Inflammatory macrophage treated with lipopolysaccharide for 1 hour (primary cell): ENCODE data around the gene MROH2A.

Experiments
- DNase-seq, 2 donors: peaks; one replicate each; pipeline ENCODE4 v3.0.0-alpha.2; 2020 to 2022

MROH2A gene

DNA sequence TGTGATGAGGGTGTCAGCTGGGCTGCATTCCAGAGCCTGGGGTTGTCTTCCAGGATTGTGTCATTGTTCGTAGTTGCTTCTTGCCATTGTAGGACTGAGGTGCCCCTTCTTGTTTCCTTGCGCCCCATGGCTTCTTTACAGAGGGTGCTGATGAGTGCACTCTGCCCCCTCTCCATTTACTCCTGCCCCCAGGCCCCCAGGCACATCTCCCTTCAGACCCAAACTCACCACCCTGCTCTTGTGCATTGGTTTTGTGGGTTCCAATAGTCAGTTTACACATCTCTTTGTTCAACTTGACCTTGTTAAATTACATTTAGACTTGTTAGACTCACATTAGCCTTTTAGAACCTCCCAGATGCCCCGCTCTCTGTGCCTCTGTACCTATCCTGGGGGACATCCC is 43.1 kb downstream of the MROH2A start:
- DNase-seq = no peak

DNA sequence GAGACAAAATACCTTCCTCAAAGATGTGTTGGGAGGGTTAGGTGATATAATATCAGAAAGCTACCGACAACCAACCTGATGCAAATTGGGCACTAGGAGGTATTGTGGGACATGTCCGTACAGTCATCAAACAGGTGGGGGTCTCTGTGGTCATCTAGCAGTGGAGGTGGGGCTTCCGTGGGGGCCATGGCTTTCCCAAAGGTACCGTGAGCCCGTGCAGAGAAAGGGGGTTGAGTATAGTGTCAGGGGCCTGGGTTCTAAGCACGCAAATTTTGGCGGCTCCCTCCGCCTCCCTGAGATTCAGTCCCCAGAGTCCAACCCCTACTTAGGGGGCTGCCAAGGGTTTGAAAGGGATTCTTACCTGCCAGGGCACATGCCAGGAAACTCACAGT is 43.6 kb downstream of the MROH2A start:
- no peak for DNase-seq

DNA sequence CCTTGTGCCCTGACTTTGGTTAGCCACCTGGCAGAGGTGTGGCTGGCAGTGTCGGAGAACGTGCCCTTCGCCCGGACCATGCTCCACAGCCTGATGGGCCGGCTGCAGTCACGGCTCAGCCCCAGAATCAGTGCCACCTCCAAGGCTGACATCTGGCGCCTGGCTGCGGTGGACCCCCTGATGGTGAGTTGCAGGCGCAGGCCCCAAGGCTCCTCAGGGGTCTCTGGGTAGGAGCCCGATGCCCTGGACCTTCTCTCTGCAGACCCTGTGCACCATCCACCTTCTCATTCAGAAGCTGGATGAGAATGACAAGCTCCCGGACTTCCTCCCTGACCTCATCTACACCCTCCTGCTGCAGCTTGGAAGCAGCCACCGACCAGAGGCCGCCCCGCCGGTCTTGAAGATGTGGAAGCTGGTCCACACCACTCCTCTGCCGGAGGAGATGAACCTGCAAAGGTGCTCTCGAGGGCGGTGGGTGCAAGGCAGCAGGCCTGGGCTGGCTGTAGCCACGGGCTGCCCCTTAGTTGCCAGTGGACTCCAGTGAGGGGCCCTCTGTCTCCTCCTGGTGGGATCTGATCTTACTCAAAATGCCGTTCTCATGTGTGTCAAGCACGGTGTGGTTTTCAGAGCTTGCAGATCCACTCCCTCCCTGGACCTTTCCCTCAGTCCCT is 44.1 kb downstream of the MROH2A start:
- no peak for DNase-seq

DNA sequence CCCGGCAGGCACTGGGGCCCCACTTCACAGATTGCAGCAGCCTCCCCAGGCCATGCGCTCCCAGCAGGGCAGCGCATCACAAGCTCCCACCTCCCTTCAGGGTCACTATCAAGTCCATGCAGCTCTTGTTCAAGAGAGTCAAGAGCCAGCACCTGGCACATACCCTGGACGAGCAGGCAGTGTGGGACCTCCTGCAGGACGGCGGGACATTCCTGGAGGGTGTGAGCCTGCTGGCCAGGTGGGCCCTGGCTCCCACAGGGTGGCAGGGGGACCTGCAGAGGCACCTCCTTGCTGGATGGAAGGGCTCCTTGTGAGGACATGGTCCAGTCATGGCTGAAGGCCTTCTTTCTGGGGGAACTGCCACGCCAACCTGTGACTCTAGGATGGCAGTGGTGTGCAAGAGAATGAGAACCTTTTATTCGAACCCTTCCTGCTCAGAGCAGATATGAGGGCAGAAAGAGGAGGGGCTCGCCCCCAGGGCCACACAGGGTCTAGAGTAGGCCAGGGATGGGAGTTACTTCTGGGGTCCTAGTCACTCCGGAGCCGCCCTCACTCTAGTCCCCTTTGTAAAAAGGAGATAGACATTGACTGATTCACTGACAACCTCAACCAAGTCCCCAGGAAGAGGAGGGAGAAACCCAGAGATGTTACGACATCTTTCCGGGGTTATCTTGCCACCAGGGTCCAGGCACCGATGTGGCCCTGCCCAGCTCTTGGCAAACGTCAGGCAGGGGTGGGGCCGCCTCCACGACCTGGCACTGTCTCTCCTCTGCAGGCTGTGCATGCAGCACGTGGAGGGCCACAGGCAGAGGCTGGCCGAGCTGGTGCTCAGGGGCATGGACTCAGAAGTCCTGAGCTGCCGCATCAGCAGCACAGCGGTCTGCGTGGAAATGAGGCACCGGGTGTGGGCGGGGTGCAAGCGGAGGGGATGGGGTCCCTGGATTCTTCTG is 44.9 kb downstream of the MROH2A start:
- DNase-seq = no peak

DNA sequence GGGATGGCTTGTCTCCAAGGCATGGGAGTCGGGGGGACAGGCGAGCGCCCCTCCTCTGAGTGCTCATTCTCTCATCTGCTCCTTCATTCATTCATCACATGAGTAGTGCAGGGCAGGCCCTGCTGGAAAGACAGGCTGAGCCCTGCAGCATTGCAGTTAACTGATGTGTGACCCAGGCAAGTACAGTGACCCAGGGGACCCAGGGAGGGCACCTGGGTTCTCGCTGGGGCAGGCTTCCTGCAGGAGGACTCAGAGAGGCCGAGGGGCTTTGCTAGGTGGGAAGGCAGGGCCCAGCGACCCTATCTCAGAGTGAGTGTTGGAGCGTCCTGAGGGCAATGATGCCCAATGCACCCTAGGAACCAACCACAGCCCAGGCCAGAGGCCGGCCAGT is 45.6 kb downstream of the MROH2A start:
- no peak for DNase-seq

DNA sequence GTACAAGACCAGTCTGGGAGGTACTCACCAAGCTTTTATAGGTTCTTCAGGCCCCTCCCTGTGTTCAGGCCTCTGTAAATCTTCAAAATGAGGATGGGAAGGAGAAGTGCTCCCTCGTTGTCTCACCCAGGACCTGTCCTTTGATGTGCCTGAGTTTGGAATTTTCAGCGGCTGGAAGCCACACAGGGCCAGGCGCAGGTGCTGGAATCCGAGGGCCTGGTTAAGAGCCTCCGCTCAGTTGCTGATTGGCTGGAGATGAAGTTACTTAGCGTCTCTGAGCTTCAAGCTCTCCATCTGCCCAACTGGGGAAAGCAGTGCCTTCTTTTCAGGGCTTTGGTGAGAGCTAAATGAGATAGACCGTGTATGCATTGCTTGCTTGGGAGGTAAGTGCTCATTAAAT is 46.2 kb downstream of the MROH2A start:
- DNase-seq = no peak

DNA sequence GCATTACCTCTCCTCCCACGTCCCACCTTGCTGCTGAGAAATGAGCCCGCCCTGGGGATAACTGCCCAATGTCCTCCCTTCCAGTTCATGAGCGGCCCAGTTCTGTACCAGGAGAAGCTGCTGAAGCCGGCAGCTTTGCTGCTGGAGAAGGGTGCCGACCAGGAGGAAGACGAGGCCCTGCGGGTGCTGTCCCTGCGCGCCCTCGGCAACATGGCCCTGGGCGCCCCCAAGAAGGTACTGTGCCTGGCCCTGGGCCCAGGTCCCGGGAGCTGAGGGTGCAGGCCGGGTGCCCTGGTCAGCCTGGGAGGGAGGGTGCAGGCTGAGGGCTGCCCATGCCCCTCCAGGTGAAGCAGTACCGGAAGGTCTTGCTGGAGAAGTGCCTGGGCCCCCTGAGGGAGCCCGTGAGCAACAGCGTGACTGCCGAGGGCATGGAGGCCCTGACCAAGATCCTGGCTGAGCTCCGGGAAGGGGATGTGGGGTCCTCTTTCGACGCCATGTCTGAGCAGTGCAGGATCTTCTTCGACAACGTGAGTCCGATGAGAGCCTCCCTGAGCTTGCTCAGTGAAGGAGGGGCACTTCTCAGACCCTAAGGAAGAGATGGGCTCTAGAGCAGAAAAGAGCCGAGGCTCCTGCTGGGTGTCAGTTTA is 50.5 kb downstream of the MROH2A start:
- no peak for DNase-seq

DNA sequence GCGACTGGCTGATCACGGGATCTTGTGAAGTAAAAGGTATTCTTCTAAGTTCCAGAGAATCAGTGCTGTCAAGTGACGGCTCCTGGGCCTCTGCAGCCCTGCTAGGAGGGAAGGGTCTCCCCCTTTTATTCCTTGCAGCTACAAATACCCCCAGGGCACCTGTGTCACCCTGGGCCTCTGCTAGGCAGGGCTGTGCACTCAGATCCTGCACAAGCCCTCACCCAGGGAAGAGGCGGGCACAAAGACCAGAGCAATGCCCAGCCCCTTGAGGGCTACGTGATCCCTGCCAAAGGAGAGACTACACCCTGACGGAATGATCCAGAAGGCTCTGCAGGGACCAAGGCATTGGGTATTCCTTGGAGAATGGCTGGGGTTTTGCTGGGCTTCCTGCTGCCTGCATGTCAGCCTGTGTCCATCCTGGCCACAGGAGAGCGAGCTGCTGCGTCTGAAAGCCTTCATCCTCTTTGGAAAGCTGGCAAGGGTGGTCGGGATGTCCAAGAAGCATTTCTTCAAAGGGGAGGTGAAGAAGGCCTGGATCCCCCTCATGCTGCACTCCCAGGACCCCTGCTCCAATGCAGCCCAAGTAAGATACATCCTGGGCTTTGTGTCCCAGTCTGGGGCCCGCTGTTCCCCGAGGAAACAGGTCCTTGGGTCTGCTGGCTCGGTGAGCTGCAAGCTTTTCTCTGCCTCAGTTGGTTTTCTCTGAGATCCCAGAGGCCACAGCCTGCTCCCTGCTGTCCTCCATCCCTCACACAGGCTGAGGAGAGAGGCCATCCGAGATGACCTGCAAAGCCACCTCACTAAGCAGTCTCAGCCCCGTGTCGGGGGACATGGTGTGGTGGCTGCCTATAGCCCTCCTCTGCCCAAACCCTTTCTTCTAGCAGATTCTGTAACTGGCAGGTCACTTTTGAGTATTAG is 51.3 kb downstream of the MROH2A start:
- no peak for DNase-seq

DNA sequence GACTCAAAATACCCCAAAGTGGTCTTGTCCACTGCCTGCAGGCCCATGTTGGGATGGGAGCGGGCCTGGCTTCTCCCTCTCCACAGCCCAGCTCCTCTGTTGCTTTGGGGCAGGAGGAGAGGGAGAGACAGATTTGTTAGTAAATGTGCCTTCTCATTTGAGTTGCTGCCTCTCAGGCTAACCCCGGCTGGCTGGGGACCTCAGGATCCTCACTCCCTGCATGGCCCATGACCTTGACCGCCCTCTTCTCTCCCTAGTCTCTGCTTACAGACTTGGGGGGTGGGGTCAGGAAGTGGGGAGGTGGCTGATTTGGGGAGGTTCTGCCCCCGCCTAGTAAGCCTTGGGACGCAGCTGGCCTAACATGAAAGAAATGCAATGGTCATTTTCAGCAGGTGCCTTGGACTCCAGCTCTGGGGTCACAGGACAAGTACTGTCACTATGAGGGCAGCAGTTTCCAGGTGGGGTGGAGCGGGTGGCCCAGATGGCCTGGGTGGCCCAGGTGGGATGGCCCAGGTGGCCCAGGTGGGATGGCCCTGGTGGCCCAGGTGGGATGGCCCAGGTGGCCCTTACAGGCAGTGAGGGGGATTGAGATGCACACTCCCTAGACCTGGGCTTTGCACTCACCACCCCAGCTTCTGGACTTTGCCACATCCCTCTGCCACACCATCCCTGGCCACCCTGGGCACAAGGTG is 52.1 kb downstream of the MROH2A start:
- DNase-seq = no peak

DNA sequence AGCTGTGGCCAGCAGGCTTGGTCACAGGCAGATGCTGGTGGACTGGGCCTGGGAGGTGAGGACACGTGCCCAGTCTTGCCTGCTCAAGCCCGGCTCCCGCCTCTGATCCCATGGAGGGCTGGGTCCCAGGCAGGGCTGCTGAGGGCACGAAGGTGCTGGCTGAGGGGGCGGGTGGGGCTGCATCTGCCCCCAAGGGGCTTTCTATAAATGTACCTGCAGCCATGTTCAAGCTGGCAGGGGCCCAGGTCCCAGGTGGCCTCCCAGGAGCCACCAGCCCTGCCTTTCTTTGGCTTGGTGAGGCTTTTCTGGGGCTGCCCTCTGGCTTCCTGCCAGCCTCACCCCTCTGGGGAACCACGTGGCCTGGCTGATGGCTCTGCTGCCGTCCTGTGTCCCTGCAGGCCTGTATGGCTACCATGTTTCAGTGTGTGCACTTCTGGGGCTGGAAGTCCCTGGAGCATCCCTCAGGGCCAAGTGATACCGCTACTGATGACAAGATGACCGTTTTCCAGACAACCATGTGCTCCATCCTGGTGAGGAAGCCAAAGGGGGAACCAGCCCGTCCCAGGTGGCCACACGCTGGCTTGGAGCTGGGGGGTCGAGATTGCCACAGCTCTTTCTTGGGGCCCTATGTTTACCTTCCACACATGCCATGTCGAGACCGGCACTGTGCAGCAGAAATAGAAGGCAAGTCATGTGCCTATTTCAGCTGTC is 53.0 kb downstream of the MROH2A start:
- no peak for DNase-seq

DNA sequence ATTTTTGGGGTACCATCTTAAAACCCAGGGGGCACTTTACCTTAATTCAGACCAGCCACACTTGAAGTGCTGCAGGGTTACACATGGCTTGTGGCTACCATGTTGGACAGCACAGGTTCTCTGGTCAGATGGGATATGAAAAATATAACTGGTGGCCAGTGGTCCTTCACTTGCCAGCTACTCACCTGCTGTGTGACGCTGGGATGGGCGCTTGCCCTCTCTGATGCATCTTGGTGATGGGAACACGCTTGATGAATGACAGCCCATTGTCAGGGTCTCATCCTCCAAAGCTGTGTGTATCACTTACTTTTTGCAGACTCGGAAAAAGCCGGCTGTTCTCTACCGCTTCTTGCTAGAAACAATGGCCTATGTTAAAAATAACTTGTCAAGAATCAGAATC is 53.7 kb downstream of the MROH2A start:
- no peak for DNase-seq

DNA sequence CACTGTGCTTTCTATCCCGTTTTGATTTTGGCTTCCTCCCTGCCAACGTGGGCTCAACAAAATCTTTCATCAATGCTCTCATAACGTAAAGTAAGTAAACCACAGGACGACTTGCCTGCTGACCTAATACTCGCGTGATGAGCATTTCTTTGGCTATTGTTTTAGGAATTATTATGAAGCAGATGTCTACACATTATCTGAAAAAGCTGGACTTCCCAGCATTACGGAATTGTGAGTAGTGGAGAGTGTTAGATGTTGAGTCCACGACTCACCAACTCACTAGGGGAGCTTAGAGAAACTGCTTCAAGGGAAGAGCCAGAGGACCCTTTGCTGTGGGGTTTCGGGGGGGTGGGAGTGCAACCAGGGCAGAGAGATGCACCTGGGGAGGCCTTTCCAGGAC is 54.3 kb downstream of the MROH2A start:
- DNase-seq = no peak

DNA sequence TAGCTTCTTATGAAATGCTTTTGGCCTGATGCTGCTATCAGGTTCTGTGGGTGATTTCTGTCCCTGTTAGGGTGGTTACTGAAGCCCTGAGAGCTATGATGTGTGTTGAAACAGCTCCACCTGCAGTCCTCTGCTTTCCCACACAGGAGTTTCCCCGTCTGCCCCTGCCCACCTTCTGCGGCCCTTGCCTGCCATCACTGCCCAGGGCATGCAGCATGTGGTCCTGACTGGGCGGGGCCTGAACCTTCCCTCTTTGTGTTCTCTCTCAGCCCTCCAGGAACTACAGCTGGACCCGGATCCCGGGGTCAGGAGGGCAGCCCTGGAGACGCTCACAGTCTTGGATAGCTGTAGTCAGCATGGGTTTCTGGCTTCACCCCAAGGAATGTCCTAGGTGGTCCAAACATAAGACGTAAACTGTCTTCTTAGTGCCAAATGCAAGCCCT is 54.8 kb downstream of the MROH2A start:
- no peak for DNase-seq

DNA sequence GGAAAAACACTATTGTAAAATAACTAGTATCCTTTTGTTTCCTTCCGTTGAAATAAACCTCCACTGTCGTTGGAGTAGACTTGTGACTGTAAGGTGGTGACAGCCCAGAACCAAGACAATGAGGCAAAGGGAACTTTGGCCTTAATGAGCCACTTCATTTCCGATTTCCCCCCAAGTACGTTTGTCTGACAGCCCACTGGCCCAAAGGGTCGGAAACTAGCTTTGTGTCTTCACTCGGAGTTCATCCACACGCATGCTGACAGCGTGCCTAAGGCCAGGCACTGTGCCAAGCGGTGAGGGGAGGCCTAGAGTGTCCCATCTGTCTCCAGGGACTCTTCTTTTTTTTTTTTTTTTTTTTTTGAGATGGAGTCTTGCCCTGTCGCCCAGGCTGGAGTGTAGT is 55.2 kb downstream of the MROH2A start:
- no peak for DNase-seq

DNA sequence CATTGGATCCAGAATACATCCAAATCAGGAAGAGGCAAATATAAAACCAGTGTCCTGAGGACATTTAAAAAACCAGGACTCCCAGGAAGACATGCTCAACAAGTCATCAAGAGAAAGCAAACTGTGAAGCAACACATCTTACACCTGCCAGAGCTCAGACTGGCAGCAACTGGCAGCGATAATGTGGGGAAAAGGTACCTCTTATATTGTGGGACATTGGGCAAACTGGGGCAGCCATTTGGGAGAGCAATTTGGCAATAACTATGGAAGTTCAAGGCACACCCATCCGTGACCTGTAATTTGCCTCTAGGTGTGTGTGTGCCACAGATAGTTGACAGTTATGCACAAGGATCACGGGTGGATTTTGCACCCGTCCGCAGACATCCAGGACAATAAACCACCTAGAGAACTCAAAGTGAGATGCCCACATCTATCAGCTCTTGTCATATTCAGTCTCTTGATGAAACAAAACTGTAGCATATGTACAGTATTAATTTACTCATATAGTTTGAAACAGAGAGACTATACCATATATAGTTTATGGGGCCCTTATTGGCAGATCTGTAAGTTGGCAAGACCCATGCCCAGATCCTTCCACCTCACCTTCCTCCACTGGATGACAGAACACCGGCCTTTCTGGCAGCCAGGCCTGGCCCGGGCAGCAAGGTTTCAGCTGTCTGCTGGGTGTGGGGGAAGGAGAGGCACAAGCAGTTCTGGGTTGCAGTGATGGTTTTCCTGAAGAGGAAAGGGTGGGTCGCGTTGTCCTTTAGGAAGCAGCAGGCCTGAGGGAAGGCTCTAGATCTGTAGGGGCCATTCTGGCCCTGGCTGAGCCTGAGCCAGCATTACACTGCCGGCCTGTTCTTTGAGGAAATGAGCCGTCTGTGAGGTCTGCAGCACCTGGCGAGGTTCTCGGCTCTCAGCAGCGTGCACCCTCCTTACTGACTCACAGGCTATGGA is 57.4 kb downstream of the MROH2A start:
- no peak for DNase-seq

DNA sequence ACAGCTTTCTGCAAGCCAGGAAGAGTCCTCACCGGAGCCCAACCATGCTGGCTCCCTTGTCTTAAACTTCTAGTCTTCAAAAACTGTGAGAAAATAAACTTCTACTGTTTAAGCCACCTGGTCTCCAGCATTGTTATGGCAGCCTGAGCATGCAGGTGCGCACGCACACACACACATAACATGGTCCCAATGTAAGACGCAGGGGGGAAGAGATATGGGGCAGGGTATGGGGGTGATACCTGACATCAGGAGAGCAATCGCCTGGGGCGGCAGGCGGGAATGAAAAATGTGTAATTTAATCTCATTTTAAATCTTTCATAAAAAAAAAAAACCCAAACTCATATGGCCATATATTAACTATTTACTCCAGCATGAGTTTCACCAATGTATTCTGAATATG is 58.2 kb downstream of the MROH2A start:
- DNase-seq = no peak

DNA sequence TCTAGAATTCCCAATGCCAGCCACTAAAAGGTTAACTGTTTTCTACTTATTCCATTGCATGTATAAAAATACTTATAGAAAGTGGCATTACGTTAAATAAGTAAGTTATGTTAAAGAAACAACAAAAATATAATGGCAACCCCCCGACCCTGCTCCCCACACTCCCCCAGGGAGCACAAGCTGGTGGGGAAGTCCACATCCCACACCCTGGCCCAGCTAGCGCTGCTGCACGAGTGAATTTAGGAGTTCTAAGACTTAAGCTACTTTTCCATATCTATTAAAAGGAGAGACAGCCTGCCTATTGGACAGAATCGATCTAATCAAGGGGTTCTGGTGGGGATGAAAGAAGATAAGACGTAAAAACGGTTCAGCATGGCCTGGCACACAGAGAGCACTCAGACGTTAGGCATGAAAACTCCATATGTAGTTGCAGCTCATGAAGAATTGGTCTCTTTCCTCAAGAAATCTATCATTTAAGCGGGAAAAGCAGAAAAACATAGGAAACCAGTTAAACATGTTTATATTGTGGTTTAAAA is 59.6 kb downstream of the MROH2A start:
- no peak for DNase-seq

DNA sequence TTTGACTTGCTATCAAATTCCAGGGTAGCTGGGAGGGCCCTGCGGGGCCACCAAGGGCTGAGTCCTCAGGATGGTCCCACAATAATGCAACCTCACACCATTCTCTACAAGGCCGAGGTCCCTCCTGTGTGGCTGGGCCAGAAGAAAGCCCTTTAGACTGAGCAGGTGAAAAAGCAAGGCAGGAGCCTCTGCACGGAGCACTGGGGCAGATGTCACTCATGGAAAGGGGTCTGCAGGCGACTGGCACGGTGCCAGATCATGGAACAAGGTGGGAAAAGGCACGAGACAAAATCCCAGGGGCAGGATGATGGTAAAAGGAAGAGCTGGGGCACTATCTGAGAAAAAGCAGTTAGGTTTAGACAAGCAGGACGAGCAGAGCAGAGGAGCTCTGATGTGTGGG is 60.1 kb downstream of the MROH2A start:
- DNase-seq = no peak

DNA sequence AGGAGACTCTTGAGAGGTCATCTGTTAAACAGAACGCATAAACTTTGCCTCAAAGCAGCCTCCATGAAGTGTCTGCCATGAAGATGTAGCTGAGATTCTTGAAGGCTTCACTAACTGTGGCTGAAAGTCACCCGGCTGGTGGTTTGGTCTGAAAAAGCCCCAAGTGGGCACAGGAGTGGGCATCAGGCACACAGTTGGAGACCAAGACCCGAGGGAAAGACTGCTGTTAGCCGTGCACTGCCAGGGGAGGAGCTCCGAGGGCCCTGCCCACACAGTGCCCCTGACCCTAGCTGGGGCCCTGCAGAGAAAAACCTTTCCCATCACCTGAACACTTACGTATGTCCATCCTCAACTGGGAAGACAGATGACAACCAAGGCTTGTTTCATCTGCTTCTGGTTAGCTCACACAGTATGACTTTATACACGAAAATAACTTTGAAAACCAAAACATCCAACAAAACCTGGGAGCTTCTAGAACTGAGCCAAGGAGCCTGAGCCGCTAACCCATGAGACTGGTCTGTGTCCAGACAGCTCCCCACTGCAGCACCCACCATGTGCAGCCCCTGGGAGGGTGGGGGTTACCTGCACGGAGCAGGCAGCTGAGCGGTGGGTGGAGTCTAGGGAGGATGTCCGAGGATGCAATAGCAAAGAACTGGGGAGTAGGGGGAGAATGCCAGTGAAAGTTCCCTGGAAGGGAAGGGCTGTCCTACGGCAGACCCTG is 60.8 kb downstream of the MROH2A start:
- no peak for DNase-seq
